GM12874 (cell line): ENCODE results near the gene ALPL.

Experiments used
- TF ChIP-seq, protein P1 (sequence below): IDR thresholded peaks from 2 replicates; pipeline ENCODE4 v1.5.1; 2011; ENCODE audit warnings: low read depth, mild to moderate bottlenecking, control low read depth, low read length, moderate library complexity; ENCODE audit not compliant: insufficient read depth

ALPL gene

DNA sequence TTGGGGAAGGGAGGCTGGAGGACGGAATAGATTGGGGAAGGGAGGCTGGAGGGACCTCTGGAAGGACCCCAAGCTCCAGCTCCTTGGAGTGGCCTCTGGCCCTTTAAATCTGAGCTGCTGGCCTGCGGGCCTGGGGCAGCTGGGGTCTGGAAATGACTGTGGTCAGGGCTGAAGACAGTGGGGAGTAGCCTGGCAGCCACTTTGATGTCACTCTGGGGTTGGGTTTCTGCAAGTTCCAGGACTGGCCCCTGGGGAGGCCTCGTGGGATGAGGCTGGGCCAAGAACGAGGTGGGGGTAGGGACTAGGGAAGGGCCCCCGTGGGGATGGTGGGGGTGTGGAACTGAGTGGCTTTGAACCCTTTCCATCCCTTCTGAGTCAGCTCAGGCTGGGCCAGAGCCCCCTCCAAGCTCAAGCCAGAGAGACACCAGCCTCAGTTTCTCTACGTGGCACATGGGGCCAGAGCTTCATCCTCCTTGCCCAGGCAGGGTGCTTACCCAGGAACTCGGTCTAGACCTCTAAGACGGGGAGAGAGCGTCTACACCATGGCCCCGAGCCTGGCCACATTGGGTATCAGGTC is 59.7 kb downstream of the ALPL start:
- TF ChIP-seq, protein P1, sequence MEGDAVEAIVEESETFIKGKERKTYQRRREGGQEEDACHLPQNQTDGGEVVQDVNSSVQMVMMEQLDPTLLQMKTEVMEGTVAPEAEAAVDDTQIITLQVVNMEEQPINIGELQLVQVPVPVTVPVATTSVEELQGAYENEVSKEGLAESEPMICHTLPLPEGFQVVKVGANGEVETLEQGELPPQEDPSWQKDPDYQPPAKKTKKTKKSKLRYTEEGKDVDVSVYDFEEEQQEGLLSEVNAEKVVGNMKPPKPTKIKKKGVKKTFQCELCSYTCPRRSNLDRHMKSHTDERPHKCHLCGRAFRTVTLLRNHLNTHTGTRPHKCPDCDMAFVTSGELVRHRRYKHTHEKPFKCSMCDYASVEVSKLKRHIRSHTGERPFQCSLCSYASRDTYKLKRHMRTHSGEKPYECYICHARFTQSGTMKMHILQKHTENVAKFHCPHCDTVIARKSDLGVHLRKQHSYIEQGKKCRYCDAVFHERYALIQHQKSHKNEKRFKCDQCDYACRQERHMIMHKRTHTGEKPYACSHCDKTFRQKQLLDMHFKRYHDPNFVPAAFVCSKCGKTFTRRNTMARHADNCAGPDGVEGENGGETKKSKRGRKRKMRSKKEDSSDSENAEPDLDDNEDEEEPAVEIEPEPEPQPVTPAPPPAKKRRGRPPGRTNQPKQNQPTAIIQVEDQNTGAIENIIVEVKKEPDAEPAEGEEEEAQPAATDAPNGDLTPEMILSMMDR, result no peak

DNA sequence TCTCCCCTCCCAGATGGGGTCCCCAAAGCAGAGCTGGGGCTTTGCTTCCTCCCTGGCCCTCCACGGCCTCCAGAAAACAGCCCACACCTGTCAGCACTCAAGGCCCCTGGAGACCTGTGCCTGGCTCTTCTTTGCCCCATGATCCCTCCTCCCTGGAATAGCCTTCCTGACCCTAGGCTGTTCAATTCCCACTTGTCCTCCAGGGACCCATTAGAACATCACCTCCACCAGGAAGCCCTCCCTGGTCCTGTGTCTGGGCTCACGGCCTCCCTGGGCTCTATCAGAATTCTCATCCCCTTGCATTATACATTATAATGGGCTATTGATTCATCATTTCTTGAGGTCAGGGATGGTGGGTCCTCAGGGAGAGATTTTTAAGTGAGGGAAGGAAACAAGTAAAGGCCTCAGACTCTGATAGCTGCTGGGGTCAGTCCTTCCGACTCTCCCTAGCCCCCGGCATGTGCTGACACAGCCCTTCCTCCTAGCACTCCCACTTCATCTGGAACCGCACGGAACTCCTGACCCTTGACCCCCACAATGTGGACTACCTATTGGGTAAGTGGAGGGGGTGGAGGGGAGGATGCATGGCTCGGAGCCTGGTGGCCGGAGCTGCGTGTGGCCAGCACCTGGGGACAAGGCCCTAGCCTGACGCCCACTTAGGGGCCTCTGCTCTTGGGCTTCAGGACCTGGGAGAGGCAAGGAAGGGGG is 60.8 kb downstream of the ALPL start:
- TF ChIP-seq, protein P1, result no peak

- TF ChIP-seq, protein P1, result no peak
Measured at GRCh38 chr1:21570528-21570875, 61.3 kb downstream of the ALPL start.

GRCh38 chr1:21570885-21571284 is 61.7 kb downstream of the ALPL start:
- TF ChIP-seq, protein P1, result no peak

- TF ChIP-seq, protein P1, result no peak
Measured at GRCh38 chr1:21572221-21572620, 63.0 kb downstream of the ALPL start.

- TF ChIP-seq, protein P1, result no peak
Measured at GRCh38 chr1:21572735-21573277, 63.6 kb downstream of the ALPL start.

GRCh38 chr1:21573475-21573874 is 64.3 kb downstream of the ALPL start:
- TF ChIP-seq, protein P1, result no peak
